NCI-H1092 treated with DMSO at 0.1 percent for 48 hours (cell line): Measurements from ENCODE around the gene HECW1.

ENCODE experiments used
- DNase-seq: peaks from one replicate; lab custom pipeline; 2025; lab: John Stamatoyannopoulos, UW

The HECW1 gene

GRCh38 chr7:43612599-43613589, 500.4 kb downstream of the HECW1 start:
- DNase-seq = no peak
